Stimulated activated CD8-positive, alpha-beta memory T cell treated with anti-CD3 and anti-CD28 coated beads, Interleukin-2, amount 100 ng/mL, for 48 hours (primary cell): Measurements from ENCODE around the gene HOXA4.

Experiments used
- DNase-seq, 2 donors: peaks; one replicate each; pipeline ENCODE4 v3.0.0-alpha.2; 2020; ENCODE audit warnings: low read depth in 2 of 2

Gene HOXA4

GRCh38 chr7:27133409-27134231 is 3.1 kb upstream of the HOXA4 start:
- no peak for DNase-seq

- DNase-seq, result no peak
Measured at GRCh38 chr7:27132978-27133377, 2.4 kb upstream of the HOXA4 start.

DNA sequence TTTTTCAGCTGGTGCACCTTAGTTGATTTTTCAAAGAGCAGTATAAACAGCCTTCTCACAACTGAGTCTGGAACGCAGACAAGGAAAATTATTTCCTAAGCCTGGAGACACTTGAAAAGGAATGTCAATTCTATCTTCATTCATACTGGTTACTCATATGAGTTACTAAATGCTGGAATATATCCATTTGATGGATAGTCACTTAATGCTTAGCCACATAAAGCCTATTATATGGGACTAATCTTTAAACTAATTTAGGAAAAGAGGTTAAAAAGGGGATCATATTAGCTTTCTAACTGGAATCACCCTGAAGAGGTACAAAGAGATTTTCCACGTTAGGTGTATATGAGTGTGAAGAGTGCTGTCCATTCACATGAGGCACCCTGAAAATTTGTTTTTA is 1.7 kb upstream of the HOXA4 start:
- DNase-seq, result no peak

DNA sequence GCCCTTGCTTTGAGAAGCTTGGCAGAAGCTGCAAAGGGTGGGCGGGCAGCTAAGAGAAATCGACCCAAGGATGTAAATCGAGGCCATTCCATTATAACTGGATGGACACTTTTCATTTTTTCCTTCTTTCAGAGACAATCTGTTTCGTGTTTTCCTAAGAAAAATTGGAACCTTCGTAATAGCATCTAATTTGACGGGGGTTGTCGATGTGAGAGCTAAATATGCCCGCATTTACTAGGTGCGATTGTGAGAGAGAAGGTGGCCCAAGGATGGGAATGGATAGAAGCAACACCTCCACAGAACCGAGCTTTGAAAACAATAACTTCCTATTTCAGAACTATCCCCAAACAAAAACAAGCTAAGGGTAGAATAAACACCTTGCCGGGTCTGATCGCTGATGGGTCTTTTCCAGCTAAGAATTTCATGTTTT is 848 bp upstream of the HOXA4 start:
- DNase-seq, result no peak

GRCh38 chr7:27129729-27130539 is 623 bp downstream of the HOXA4 start:
- no peak for DNase-seq

DNA sequence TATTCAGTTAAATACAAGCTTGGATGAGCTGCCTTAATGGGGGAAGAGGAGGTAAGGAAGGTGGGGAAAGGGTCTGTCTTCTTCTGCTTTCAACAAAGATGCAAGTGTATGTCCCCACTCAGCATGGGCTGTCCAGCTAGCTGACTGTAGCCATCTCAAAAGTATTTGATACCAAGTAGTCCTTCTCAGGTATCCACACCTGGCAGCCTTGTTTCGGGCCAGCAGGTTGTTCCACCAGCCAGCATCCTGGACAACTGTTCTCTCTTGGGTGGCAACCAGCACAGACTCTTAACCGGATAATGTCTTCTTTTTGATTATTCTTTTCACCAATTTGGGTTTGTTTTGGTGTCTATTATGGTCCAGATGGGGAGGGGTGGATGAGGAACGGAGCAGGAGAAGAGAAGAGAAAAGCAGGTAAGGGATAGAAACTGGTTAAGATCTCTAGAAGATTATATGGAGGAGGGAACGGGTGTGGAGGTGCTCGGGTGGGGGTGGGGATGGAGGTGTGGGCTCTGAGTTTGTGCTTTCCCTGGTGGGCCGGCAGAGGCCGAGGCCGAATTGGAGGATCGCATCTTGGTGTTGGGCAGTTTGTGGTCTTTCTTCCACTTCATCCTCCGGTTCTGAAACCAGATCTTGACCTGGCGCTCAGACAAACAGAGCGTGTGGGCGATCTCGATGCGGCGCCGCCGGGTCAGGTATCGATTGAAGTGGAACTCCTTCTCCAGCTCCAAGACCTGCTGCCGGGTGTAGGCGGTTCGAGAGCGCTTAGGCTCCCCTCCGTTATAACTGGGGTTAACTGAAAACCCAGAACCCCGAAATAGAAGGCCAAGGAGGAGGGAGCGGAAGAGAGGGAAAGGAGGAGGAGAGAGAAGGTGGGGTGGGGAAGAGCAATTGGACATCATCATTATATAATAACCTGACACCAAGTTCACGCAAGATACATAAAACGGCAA is 1.5 kb downstream of the HOXA4 start:
- DNase-seq, result no peak

DNA sequence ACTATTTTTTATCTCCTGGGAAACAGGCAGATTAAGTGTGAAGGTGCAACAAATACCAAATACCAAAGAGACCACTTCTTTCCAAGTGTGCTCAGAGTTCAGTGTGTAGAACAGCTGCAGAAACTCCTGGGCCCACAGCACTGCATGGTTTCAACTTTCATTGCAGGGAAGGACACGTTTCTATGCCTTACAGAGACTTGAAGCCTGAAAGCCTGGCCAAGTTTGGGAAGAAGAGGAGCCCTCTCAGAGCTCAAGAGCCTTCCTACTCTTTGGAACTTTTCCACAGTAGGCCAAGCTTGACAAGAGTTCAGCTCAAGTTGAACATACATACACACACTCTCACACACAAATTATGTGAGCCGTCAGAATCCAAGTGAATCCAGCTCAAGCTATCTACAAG is 2.5 kb downstream of the HOXA4 start:
- DNase-seq, result no peak

DNA sequence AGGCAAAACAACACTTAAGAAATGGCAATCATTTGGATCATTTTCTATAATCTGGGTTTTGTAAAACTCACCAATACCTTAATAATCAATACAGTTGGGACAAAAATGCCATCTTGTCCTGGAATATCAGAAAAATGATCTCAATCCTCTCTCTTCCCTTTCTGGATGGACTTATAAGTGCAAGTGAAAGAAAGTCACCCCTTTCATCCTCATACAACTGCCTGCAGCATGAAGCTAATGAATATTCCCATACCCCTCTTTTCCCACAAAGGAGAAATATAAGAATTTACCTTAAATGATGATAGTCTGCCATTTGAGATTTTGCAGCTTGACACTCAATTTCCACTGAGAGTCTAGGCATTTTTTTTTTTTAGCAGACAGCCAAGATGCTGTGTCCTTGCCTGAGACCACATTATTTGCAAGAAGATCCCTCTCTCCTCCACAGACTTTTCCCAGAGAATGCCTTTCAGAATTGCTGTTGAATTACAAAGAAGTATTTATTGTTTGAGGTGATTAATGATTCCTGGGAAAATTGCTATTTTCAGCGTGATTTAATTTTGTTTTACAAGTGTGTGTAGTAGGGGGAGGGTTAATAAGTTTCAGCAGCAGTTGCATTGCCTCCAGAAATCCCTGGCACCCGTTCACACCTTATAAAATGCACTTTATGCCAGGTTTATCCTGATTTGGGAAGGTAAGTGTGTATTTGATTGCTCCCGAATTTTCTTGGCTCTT is 3.8 kb downstream of the HOXA4 start:
- DNase-seq, result no peak

DNA sequence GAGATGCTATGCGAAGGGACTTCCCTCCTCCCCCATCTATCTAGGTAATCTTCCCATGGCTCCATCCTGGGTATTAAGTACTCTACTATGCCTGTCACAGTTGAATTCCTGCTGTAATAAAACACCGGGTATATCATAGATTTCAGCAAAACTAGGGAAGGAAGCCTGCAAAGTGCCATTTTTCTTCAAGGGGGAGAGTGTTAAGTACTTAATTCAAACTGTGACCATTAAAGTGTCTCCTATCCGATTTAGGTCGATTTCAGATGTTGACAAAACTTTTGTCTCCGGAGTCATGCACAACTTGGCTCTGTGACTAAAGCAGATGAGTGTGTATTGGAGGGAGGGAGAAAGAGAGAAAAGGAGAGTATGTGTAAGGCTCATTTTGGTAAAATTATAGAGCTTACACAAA is 4.6 kb downstream of the HOXA4 start:
- DNase-seq, result no peak

GRCh38 chr7:27124902-27125689 is 5.5 kb downstream of the HOXA4 start:
- DNase-seq, result no peak

GRCh38 chr7:27124096-27124901 is 6.3 kb downstream of the HOXA4 start:
- no peak for DNase-seq

- DNase-seq, result no peak
Measured at GRCh38 chr7:27123477-27124053, 7.0 kb downstream of the HOXA4 start.

DNA sequence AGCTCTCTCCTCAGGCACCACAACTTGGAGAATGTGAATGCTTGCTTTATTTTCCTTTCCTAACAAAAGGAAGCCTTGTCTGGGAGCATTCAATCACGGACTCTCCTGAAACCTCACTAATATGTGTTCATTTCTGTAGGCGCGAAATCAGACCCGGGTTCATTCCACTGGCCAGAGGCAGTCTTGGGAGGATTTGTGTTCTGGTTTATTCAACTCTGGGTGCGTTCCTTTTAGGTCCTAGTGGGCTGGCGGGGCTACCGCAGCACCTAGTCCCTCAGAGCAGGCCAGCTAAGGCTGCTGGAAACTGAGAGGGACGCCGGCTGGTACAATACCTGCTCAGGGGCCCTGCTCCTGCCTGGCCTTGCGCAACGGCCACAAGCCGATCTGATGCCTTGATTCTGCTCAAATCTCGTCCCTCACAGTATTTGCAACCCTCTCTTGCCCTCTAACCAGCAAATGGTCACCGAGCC is 7.5 kb downstream of the HOXA4 start:
- no peak for DNase-seq

- DNase-seq, result no peak
Measured at GRCh38 chr7:27122077-27122910, 8.3 kb downstream of the HOXA4 start.

DNA sequence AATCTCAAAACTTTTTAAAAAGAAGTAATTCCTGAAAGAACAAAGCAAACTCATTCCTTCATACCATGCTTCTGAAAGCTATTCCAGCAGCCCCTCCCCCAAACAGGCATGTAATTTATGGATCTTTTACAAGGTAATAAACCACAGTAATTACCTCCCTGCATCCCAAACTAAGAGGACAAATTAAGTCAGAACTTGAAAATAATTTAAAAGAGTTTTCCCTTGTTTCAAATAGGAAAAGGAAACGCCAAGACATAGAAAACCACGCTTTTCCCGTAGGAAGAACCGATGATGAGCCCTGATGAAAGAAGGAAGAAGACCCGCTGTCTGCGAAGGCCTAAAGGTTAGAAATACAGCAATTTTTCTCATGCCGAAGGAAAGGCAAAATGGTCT is 8.9 kb downstream of the HOXA4 start:
- DNase-seq, result no peak

GRCh38 chr7:27119412-27119911 is 11.1 kb downstream of the HOXA4 start:
- DNase-seq, result no peak

- no peak for DNase-seq
Measured at GRCh38 chr7:27118580-27118979, 12.0 kb downstream of the HOXA4 start.
